Measurements from ENCODE around the gene IL11. TPM values are rescaled to one million over a fixed set of nuclear protein-coding genes. Genes with fewer than 3 reads are reported as not detected.
A peak's percentile ranks its signal among the peaks of the same experiment; 100 is the strongest.

The IL11 gene
- total RNA-seq, 4 donors from 2014 or later: 0.48 TPM; not detected in 3

DNA sequence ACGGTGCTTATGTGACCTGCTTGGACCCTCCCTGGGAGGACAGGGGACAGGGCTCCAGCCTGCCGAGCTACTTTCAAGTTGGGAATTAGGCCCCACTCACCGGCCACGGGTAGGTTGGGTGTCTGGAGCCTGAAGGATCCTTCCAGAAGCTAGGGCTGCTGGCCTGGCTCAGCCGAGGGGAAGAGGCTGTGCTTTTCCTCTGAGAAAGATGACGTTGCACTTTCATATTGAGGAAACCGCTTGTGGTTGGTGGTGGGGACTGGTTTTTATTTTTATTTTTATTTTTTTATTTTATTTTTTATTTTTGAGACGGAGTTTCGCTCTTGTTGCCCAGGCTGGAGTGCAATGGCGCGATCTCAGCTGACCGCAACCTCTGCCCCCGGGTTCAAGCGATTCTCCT, 45.1 kb downstream of the IL11 start, which contains the start of gene TMEM150B:
TSS of gene TMEM150B (minus strand) at position 170 of the 400 bp plus-strand sequence. CDS start 4,305 bp downstream, outside the sequence.
- intact Hi-C loops (cut with DNase I; ENCODE audit: low total_unique reads): no loop called here

DNA sequence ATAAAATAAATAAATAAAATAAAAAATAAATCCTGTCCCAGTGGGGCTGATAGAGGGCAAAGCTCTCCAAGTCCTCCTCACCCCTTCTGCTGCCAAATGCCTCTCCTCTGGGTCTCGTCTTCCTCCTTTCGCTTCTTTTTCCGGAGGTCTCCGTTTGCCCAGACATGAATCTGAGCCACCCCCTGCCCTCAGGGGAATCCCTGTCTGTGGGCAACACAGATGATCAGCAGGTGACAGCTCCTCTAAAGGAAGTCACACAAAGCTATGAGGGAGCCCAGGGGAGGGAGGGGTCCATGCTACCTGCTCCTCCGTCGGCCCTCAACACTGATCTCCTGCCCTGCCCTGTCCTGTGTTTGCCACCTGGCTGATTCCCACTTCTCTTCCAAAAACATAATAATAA, 45.6 kb downstream of the IL11 start:
- in situ Hi-C loops (cut with MboI; ENCODE audit: low pct_ligation_motif_present in 1 of 4, low pct_unique_long_range_greater_than_20kb in 1 of 4, low sequenced_read_pairs in 3 of 4): no loop called here
- intact Hi-C loops (cut with DNase I; ENCODE audit: low total_unique reads): no loop called here
- DNase-seq: no peak
- Histone ChIP-seq H3K27ac (peak overlapping the region in 3 of 4 donors; percentile 17 to 43 (median 17)), H3K4me3 (no peak overlapping the region), H3K9me3 (no peaks in the 10 kb centered on the region), H3K36me3 (no peaks in the 10 kb centered on the region), H3K4me1 (peaks cover 0 to 23% (median 12%) of the 10 kb centered on the region in 4 donors), H3K27me3 (no peaks in the 10 kb centered on the region)
- TF ChIP-seq, protein P1, sequence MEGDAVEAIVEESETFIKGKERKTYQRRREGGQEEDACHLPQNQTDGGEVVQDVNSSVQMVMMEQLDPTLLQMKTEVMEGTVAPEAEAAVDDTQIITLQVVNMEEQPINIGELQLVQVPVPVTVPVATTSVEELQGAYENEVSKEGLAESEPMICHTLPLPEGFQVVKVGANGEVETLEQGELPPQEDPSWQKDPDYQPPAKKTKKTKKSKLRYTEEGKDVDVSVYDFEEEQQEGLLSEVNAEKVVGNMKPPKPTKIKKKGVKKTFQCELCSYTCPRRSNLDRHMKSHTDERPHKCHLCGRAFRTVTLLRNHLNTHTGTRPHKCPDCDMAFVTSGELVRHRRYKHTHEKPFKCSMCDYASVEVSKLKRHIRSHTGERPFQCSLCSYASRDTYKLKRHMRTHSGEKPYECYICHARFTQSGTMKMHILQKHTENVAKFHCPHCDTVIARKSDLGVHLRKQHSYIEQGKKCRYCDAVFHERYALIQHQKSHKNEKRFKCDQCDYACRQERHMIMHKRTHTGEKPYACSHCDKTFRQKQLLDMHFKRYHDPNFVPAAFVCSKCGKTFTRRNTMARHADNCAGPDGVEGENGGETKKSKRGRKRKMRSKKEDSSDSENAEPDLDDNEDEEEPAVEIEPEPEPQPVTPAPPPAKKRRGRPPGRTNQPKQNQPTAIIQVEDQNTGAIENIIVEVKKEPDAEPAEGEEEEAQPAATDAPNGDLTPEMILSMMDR (IDR thresholded peaks at IDR 0.05): no peak
- TF ChIP-seq POLR2A (IDR thresholded peaks at IDR 0.05) (no peak), EP300 (IDR thresholded peaks at IDR 0.05; ENCODE audit: low read depth) (no peak), POLR2AphosphoS5 (IDR thresholded peaks at IDR 0.05) (no peak)
- WGBS, 2 donors (ENCODE audit: low coverage in 1 of 2): 72 to 81% methylated on average over 4 to 6 of the region's 6 CpGs

More for the DNA sequence above, 45.1 kb downstream of the IL11 start, which contains the start of gene TMEM150B:
- no peak for DNase-seq
- no peaks in the 10 kb centered on the region for H3K9me3 ChIP-seq
- no peaks in the 10 kb centered on the region for H3K27me3 ChIP-seq
- WGBS, 2 donors (ENCODE audit: low coverage in 1 of 2): 78 to 82% methylated on average over 6 to 14 of the region's 14 CpGs
- in situ Hi-C loops (cut with MboI; ENCODE audit: low pct_ligation_motif_present in 1 of 4, low pct_unique_long_range_greater_than_20kb in 1 of 4, low sequenced_read_pairs in 3 of 4): no loop called here
- no peak for TF ChIP-seq POLR2A (IDR thresholded peaks at IDR 0.05)
- TF ChIP-seq POLR2AphosphoS5 (IDR thresholded peaks at IDR 0.05): no peak
- TF ChIP-seq EP300 (IDR thresholded peaks at IDR 0.05; ENCODE audit: low read depth): no peak
- TF ChIP-seq, protein P1 (IDR thresholded peaks at IDR 0.05): no peak
- peak within 1 kb of the TSS; percentile 17 to 43 (median 34) for H3K27ac ChIP-seq
- H3K4me3 ChIP-seq: no peak within 1 kb of the TSS
- peaks cover 0 to 23% (median 12%) of the 10 kb centered on the region in 4 donors for H3K4me1 ChIP-seq
- no peaks in the 10 kb centered on the region for H3K36me3 ChIP-seq

- intact Hi-C loops (cut with DNase I; ENCODE audit: low total_unique reads): no loop called here
- no peaks in the 10 kb centered on the region for H3K36me3 ChIP-seq
- 59% methylated on average over 12 of the region's 12 CpGs; no CpG with 5 or more reads in 1 of the 2 donors for WGBS, 2 donors (ENCODE audit: low coverage in 1 of 2)
- peak overlapping the region; percentile 46 to 57 (median 52) for H3K27ac ChIP-seq
- in situ Hi-C loops (cut with MboI; ENCODE audit: low pct_ligation_motif_present in 1 of 4, low pct_unique_long_range_greater_than_20kb in 1 of 4, low sequenced_read_pairs in 3 of 4): no loop called here
- H3K4me1 ChIP-seq: peaks cover 0 to 23% (median 12%) of the 10 kb centered on the region in 4 donors
- peak overlapping the region in 1 of 4 donors; percentile 16 for H3K4me3 ChIP-seq
- H3K9me3 ChIP-seq: no peaks in the 10 kb centered on the region
- H3K27me3 ChIP-seq: no peaks in the 10 kb centered on the region
- peak; percentile 77 for DNase-seq
- peak; percentile 50 for TF ChIP-seq POLR2A (IDR thresholded peaks at IDR 0.05)
- no peak for TF ChIP-seq EP300 (IDR thresholded peaks at IDR 0.05; ENCODE audit: low read depth)
- TF ChIP-seq POLR2AphosphoS5 (IDR thresholded peaks at IDR 0.05): peak in 2 of 3 donors; percentile 43 to 67
- TF ChIP-seq, protein P1 (IDR thresholded peaks at IDR 0.05): no peak
Observed at GRCh38 chr19:55322204-55322885, 47.9 kb downstream of the IL11 start.

GRCh38 chr19:55321466-55322137, 48.7 kb downstream of the IL11 start:
- Histone ChIP-seq H3K36me3 (no peaks in the 10 kb centered on the region), H3K4me1 (peaks cover 0 to 23% (median 12%) of the 10 kb centered on the region in 4 donors), H3K4me3 (peak overlapping the region in 1 of 4 donors; percentile 16), H3K9me3 (no peaks in the 10 kb centered on the region), H3K27me3 (no peaks in the 10 kb centered on the region), H3K27ac (peak overlapping the region; percentile 2 to 57 (median 52))
- intact Hi-C loops (cut with DNase I; ENCODE audit: low total_unique reads): no loop called here
- in situ Hi-C loops (cut with MboI; ENCODE audit: low pct_ligation_motif_present in 1 of 4, low pct_unique_long_range_greater_than_20kb in 1 of 4, low sequenced_read_pairs in 3 of 4): no loop called here
- 59 to 60% methylated on average over 1 to 9 of the region's 9 CpGs for WGBS, 2 donors (ENCODE audit: low coverage in 1 of 2)
- peak; percentile 41 for DNase-seq
- no peak for TF ChIP-seq POLR2A (IDR thresholded peaks at IDR 0.05)
- no peak for TF ChIP-seq POLR2AphosphoS5 (IDR thresholded peaks at IDR 0.05)
- TF ChIP-seq, protein P1 (IDR thresholded peaks at IDR 0.05): no peak
- TF ChIP-seq EP300 (IDR thresholded peaks at IDR 0.05; ENCODE audit: low read depth): no peak

Data from transverse colon (tissue), 4 donors.